PC-9 (cell line): ENCODE results near the gene PPP3R1.

Experiments used
- EZH2 ChIP-seq: fragments of 200-600 bp; sonication (generic); IDR thresholded peaks from 2 replicates; pipeline ENCODE4 v1.8.0; 2017; ENCODE audit warnings: antibody characterized with exemption, low read depth
- TF ChIP-seq, protein P1 (sequence below): fragments of 200-600 bp; sonication (generic); conservative IDR thresholded peaks from 2 replicates; pipeline ENCODE4 v1.6.1; 2017; ENCODE audit warnings: mixed run types, antibody characterized with exemption, mild to moderate bottlenecking, moderate library complexity

DNA sequence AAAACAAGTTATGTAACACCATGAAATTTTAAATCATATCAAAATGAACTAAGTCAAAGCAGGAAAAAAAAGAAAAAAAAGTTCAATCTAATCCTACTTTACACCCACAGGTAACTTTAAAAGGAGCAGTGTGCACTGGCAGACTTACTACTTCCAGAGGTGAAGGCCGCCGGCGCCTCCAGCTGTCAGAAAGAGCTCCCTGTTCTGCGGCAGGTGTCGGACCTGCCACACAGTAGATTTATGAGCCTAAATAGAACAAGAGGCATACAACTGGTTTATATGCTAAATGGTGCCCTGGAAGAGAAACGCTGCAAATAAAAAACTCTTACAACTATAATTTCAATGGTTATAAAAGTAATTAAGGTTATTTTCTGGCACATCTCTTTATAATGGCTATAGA lies 117.8 kb downstream of the PPP3R1 start:
- TF ChIP-seq, protein P1, sequence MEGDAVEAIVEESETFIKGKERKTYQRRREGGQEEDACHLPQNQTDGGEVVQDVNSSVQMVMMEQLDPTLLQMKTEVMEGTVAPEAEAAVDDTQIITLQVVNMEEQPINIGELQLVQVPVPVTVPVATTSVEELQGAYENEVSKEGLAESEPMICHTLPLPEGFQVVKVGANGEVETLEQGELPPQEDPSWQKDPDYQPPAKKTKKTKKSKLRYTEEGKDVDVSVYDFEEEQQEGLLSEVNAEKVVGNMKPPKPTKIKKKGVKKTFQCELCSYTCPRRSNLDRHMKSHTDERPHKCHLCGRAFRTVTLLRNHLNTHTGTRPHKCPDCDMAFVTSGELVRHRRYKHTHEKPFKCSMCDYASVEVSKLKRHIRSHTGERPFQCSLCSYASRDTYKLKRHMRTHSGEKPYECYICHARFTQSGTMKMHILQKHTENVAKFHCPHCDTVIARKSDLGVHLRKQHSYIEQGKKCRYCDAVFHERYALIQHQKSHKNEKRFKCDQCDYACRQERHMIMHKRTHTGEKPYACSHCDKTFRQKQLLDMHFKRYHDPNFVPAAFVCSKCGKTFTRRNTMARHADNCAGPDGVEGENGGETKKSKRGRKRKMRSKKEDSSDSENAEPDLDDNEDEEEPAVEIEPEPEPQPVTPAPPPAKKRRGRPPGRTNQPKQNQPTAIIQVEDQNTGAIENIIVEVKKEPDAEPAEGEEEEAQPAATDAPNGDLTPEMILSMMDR, result no peak
- no peak for TF ChIP-seq EZH2
